ENCODE measurements around the gene PPP2R2B.

DNA sequence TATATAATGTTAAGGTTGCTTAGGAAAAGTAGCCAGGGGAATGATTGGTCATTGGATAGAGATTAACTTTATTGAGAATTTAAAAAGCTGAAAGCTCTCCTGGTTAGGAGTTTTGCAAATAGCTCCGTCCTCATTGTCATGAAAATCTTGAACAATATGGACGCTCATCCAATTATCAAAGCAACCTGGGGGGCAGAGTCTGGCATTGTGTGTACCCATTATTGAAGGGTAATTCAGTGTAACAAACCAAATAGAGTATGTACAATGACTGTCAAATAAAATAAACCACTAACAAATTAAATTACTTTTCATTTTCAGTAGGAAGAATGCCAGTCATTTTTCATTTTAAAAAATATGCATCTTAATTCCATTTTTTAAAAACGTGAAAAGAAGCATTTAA, 218.6 kb downstream of the PPP2R2B start:
- TF ChIP-seq POLR2A (IDR thresholded peaks at IDR 0.05) = no peak
- TF ChIP-seq, protein P1, sequence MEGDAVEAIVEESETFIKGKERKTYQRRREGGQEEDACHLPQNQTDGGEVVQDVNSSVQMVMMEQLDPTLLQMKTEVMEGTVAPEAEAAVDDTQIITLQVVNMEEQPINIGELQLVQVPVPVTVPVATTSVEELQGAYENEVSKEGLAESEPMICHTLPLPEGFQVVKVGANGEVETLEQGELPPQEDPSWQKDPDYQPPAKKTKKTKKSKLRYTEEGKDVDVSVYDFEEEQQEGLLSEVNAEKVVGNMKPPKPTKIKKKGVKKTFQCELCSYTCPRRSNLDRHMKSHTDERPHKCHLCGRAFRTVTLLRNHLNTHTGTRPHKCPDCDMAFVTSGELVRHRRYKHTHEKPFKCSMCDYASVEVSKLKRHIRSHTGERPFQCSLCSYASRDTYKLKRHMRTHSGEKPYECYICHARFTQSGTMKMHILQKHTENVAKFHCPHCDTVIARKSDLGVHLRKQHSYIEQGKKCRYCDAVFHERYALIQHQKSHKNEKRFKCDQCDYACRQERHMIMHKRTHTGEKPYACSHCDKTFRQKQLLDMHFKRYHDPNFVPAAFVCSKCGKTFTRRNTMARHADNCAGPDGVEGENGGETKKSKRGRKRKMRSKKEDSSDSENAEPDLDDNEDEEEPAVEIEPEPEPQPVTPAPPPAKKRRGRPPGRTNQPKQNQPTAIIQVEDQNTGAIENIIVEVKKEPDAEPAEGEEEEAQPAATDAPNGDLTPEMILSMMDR (IDR thresholded peaks at IDR 0.05) = no peak

Measured in testis (tissue), 2 donors.